GM18508 (cell line): ENCODE data around the gene RAD51AP1.

Experiments
- ATAC-seq: cut with Tn5 transposase; IDR thresholded peaks from one replicate; pipeline ENCODE4 v1.9.1; 2021; ENCODE audit warnings: moderate number of reproducible peaks; ENCODE audit not compliant: insufficient read depth, unreplicated experiment

RAD51AP1 gene

GRCh38 chr12:4586500-4586899, 47.8 kb downstream of the RAD51AP1 start:
- no peak for ATAC-seq

GRCh38 chr12:4587108-4587507, 48.4 kb downstream of the RAD51AP1 start:
- no peak for ATAC-seq

GRCh38 chr12:4588916-4589315, 50.2 kb downstream of the RAD51AP1 start:
- no peak for ATAC-seq

- ATAC-seq = no peak
Observed at GRCh38 chr12:4589941-4590340, 51.3 kb downstream of the RAD51AP1 start.

GRCh38 chr12:4591180-4591687, 52.5 kb downstream of the RAD51AP1 start:
- no peak for ATAC-seq

- ATAC-seq = no peak
Observed at GRCh38 chr12:4595881-4596280, 57.2 kb downstream of the RAD51AP1 start.

- ATAC-seq = no peak
Observed at GRCh38 chr12:4603421-4603820, 64.7 kb downstream of the RAD51AP1 start.

- ATAC-seq = no peak
Observed at GRCh38 chr12:4603946-4604345, 65.3 kb downstream of the RAD51AP1 start.

- ATAC-seq = peak; percentile 61
Observed at GRCh38 chr12:4604684-4605193, 66.0 kb downstream of the RAD51AP1 start.

- ATAC-seq = no peak
Observed at GRCh38 chr12:4607056-4607455, 68.4 kb downstream of the RAD51AP1 start.

GRCh38 chr12:4609071-4609470, 70.4 kb downstream of the RAD51AP1 start:
- no peak for ATAC-seq
